Hepatic stellate cell (primary cell): ENCODE results near the gene SLC10A2.
"Not testable (repeated sequence)": the region's sequence is repeated elsewhere in the genome, so short reads cannot be mapped to it uniquely, and the experiment has no call there.

Experiments
- DNase-seq: peaks from one replicate; pipeline ENCODE4 v3.0.0; 2011; ENCODE audit warnings: low spot score

The SLC10A2 gene

GRCh38 chr13:103066079-103066780, at the start of gene SLC10A2:
TSS of gene SLC10A2 (minus strand) at chr13:103066417. CDS start at chr13:103066249, 168 bp downstream.
- no peak for DNase-seq

GRCh38 chr13:103107580-103107979, 41.4 kb upstream of the SLC10A2 start:
- no peak for DNase-seq

DNA sequence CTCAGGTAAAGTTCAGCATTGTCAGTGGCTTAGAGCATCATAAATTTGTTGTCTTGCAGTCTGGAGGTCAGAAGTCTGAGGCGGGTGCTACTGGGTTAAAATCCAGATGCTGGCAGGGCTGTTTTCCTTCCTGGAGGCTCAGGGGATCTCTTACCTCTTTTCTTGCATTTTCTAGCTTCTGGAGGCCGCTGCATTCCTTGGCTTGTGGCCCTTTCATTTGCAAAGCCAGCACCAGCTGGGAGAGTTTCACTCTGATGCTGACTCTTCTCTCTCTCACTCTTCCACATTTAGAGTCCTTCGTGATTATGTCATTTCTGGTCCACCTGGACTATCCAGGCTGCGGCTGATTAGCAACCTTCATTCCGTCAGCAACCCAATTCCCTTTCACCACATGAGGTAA, 38.1 kb upstream of the SLC10A2 start:
- DNase-seq = no peak

- DNase-seq = not testable (repeated sequence)
These were observed 37.2 kb upstream of the SLC10A2 start for GRCh38 chr13:103103456-103103855.

- DNase-seq = no peak
These were observed 36.3 kb upstream of the SLC10A2 start for GRCh38 chr13:103102482-103102881.

GRCh38 chr13:103101901-103102300, 35.7 kb upstream of the SLC10A2 start:
- DNase-seq = no peak

DNA sequence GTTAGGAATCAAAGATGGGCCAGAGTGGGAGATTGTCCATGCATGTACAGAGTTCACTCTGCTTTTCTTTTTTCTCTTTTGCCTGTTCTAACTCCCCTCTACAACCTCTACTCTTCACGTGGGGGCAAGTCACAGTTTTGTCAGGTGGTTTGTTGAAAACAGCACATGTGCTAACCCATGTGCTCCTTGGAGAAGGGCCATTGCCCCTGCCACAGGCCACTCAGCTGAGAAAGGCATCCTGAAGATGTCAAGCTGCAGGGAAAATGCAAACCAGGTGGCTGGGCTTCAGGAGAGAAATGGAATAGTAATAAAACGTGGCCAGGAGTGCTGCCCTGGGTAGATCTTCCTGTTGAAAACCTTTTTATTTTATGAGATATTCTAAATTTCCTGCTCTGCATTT, 35.3 kb upstream of the SLC10A2 start:
- no peak for DNase-seq

GRCh38 chr13:103100830-103101229, 34.6 kb upstream of the SLC10A2 start:
- DNase-seq = no peak

GRCh38 chr13:103099722-103100293, 33.6 kb upstream of the SLC10A2 start:
- DNase-seq = no peak

DNA sequence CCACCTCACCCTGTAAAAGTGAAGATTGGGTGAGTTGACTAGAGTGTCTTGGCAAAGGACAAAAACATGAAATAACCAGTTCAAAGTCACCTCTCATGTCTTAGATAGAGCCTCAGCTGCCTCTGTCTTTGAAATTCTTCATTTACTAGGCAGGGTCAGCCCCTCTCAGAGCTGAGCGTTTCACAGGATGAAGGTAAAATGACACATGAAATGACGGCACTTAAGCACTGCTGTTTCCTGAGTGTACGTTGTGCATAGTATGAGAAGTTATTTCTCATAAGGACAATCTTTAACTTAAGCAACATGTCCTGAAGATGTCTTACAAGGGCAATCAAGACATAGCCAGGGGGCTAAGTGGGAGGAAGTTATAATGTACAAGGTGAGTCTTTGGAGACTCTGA, 32.3 kb upstream of the SLC10A2 start:
- DNase-seq = no peak

GRCh38 chr13:103097366-103097928, 31.2 kb upstream of the SLC10A2 start:
- DNase-seq = no peak

GRCh38 chr13:103093649-103094048, 27.4 kb upstream of the SLC10A2 start:
- not testable (repeated sequence) for DNase-seq

DNA sequence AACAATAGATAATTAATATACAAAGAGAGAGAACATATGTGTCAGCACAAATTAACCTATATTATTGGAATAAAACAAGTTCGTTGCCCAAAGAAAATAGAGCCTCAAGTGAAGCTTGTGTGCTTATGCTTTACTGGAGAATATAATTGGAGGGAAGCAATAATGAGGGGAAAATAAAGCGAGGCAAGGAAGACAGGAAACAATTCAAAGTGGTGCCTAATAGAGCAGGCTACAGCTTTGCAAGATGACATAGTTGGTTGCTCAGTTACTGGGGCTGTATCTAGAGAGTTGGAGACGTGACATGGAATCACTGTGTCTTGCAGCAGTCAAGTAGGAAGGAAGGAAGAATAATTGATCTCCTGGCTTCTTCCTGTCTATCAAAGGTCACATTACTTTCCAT, 21.1 kb upstream of the SLC10A2 start:
- DNase-seq = no peak

GRCh38 chr13:103081435-103081834, 15.2 kb upstream of the SLC10A2 start:
- DNase-seq = no peak

GRCh38 chr13:103078158-103078557, 11.9 kb upstream of the SLC10A2 start:
- no peak for DNase-seq

- no peak for DNase-seq
These were observed 2.6 kb upstream of the SLC10A2 start for GRCh38 chr13:103068836-103069235.

GRCh38 chr13:103067751-103068555, 1.7 kb upstream of the SLC10A2 start:
- no peak for DNase-seq

- DNase-seq = no peak
These were observed 646 bp upstream of the SLC10A2 start for GRCh38 chr13:103066781-103067345.

DNA sequence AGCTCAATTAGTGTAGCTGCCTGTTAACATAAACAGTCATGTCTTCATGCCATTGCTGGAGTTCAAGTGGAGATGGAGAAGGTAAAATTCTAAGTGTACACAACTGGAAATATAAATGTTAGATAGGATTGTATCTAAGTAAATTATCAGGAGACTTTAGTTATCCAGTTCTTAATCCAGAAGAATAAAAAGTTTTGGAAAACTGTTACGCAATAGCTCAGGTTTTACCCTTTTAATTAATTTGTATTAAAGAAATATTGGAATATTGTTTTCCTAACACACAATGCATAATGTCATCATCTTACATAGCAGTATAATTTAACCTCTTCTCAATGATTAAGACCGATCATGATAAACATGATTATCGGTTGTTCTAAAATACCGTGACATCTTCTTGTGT, 2.8 kb downstream of the SLC10A2 start:
- DNase-seq = no peak

- no peak for DNase-seq
These were observed 4.1 kb downstream of the SLC10A2 start for GRCh38 chr13:103062079-103062478.

DNA sequence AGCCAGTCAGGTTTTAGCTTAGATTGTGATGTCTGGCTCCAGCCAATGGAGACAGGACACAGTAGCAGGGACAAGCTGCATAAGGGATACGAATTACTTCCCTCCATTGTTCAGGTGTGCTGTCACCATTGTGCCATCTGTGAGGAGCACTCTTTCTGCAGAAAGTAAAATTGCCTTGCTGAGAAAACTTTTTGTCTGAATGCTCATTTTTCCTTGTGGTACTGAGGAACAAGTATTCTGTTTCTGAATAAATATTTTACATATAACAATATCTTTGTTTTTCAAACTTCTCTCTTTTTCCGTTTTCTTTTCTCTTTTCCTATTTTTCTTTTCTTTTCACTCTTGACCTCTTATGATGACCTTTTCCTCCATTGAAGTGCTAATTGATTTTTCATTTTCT, 10.2 kb downstream of the SLC10A2 start:
- no peak for DNase-seq

GRCh38 chr13:103055166-103055565, 11.1 kb downstream of the SLC10A2 start:
- DNase-seq = no peak
